ENCODE measurements around the gene CUL5.
A peak's percentile ranks its signal among the peaks of the same experiment; 100 is the strongest.

Gene CUL5

DNA sequence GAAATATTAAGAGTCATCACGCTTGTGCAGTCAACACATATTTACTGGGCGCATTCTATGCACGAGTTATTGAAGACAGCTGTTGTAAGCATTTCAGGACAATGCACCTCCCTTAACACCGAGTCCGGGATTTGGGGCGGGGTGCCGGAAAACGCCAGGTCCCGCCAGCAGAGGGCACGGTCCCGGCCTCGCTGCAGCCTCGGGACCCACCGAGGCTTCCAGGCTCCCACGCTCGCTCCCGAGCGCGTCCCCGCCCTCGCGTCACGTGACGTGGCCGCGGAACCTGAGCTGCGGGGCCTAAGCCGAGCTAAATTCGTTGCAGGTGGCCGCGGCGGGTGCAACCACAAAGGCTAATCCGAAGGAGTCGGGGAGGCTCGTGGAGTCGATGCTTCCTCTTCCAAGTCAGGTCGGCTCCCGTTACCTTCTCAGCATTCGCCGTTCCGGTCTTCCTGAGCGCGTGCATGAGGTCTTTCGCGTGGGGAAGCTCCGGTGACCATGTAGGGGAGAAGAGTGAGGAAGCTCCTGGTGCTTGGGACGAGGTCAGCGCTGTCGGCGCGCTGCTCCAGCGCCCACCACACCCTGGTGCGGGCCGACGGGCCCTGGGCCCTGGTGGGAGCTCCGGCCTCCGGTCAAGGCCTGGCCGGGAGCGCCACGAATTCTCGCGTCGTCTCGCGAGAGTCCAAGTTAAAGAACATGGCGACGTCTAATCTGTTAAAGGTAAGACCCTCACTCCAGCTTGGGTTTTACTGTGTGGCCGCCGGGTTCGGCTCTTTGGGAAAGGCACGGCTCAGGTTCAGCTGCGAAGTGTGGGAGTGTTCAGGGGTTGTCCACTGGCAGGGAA, at the start of gene CUL5:
Gene CUL5 (plus strand): TSS at position 243 of the 841 bp plus-strand sequence. CDS start 451 bp downstream, at position 694.
- DNase-seq, result peak; percentile 92 to 95
- TF ChIP-seq POLR2A (IDR thresholded peaks at IDR 0.05; ENCODE audit: low read length), result peak; percentile 90
- no peak for TF ChIP-seq GATA1 (IDR thresholded peaks at IDR 0.05; ENCODE audit: low read depth, low read length)

DNA sequence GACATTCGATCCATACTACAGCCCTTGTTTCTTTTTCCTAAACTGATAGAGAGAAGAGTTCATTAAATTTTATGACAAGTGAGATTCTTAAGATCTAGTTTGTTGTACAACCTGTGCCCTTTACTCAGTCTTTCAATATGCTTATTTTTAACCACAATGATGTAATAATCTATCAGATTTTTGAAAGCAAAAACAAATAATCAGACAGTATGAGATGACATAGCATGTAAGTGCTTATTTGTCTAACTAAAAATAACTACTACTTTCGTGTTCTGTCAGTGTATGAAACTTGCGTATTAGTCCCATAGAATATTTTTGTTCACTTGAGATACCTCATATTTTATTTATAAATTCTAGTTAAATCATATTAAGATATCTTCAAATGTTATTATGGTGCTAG, 47.2 kb upstream of the CUL5 start:
- TF ChIP-seq GATA1 (IDR thresholded peaks at IDR 0.05; ENCODE audit: low read depth, low read length) (no peak), POLR2A (IDR thresholded peaks at IDR 0.05; ENCODE audit: low read length) (no peak)
- DNase-seq, result no peak

DNA sequence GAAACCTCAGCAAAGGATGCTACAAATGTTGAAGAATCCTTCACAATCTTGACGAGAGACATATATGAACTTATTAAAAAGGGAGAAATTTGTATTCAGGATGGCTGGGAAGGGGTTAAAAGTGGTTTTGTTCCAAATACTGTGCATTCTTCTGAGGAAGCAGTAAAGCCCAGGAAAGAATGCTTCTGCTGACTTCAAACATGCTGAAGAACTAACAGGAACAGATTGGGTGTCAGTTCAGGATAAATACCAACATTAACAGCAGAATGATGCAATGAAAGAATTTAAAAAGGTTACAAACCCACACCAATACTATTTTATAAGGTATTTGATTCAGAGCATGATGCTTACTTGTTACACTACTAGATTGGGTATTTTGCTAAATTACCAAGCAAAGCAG, 46.5 kb upstream of the CUL5 start:
- TF ChIP-seq POLR2A (IDR thresholded peaks at IDR 0.05; ENCODE audit: low read length), result no peak
- TF ChIP-seq GATA1 (IDR thresholded peaks at IDR 0.05; ENCODE audit: low read depth, low read length), result no peak
- no peak for DNase-seq

DNA sequence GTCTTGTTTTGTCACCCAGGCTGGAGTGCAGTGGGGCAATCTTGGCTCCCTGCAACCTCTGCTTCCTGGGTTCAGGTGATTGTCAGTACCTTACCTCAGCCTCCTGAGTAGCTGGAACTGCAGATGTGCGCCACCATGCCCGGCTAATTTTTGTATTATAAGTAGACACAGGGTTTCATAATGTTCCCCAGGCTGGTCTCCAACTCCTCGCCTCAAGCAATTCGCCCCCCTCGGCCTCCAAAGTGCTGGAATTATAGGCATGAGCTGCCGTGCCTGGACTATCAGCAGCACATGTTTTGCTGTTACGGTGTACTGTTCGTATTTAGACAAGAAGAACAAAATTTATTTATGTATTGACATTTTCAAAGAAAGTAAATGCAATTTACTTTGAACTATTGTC, 45.6 kb upstream of the CUL5 start:
- TF ChIP-seq GATA1 (IDR thresholded peaks at IDR 0.05; ENCODE audit: low read depth, low read length) (no peak), POLR2A (IDR thresholded peaks at IDR 0.05; ENCODE audit: low read length) (no peak)
- no peak for DNase-seq

DNA sequence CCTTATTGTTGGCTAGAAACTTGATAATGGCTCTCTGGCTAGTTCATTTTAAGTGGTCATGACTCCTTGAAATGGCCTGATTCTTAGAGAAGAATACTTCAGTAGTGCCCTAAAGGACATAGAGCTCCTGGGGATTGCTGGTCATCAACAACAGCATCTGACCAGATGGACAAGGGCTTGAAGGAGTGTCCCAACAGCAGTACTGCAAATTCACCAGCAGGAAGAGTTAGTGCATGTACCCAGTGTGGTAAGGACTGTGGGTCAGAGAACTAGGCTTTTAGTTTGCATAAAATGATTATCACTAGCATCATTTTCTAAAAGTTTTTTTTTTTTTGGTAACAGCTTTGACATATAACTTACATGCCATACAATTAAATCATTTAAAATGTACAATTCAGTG, 39.5 kb upstream of the CUL5 start:
- no peak for DNase-seq
- no peak for TF ChIP-seq GATA1 (IDR thresholded peaks at IDR 0.05; ENCODE audit: low read depth, low read length)
- TF ChIP-seq POLR2A (IDR thresholded peaks at IDR 0.05; ENCODE audit: low read length), result no peak

DNA sequence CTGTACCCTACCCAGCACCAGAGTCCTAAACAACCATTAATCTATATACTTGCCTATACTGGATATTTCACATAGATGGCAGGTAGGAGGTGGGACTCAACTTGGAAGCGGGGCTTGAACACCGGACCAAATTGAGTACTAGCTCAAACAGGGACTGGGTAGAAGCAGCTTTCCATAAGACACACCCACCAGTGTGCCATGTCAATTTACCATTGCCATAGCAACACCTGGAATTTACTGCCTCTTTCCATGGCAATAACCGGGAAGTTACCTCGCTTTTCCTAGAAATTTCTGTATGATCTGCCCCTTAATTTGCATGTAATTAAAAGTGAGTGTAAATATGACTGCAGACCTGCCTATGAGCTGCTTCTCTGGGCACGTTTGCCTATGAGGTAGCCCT, 38.6 kb upstream of the CUL5 start:
- TF ChIP-seq POLR2A (IDR thresholded peaks at IDR 0.05; ENCODE audit: low read length), result no peak
- TF ChIP-seq GATA1 (IDR thresholded peaks at IDR 0.05; ENCODE audit: low read depth, low read length), result no peak
- no peak for DNase-seq

DNA sequence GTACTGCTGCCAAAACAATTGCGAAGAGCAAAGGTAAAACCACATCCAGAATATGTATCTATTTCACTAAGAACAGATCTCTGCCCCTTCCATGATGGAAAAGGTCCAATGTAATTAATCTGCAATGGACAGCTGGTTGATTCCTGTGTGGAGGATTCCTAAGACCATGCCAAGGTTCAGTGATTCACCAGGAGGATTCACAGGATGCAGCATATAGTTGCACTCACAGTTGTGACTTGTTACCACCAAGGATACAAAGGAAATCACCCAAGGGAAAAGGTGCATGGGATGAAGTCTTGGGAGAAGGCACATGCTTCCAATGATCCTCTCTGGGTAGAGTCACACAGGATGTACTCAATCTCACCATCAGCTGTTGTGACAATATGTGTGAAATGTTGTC, 35.1 kb upstream of the CUL5 start:
- DNase-seq, result no peak
- TF ChIP-seq GATA1 (IDR thresholded peaks at IDR 0.05; ENCODE audit: low read depth, low read length), result no peak
- TF ChIP-seq POLR2A (IDR thresholded peaks at IDR 0.05; ENCODE audit: low read length), result no peak

DNA sequence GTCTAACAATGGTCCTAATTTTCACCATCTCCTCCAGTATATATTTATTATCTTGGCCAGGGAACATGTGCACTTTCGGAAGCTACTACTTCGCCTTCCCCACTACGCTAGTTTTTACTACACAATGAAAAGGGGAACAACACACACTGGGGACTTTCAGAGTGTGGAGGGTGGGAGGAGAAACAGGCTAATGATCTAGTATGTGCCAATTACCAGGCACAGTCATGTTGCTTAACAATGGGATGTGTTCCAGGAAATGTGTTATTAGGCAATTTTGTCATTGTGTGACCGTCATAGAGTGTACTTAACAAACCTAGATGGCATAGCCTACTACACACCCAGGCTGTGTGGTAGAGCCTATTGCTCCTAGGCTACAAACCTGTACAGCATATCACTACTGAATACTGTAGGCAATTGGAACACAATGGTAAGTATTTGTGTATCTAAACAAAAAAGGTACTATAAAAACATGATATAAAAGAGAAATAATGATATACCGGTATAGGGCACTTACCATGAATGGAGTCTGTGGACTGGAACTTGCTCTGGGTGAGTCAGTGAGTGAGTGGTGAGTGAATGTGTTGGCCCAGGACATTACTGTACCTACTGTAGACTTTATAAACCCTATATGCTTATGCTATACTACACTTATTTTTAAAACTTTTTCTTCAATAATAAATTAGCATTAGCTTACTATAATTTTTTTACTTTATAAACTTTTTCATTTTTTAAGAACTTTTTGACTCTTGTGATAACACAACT, 20.1 kb upstream of the CUL5 start:
- TF ChIP-seq GATA1 (IDR thresholded peaks at IDR 0.05; ENCODE audit: low read depth, low read length) (no peak), POLR2A (IDR thresholded peaks at IDR 0.05; ENCODE audit: low read length) (no peak)
- no peak for DNase-seq

DNA sequence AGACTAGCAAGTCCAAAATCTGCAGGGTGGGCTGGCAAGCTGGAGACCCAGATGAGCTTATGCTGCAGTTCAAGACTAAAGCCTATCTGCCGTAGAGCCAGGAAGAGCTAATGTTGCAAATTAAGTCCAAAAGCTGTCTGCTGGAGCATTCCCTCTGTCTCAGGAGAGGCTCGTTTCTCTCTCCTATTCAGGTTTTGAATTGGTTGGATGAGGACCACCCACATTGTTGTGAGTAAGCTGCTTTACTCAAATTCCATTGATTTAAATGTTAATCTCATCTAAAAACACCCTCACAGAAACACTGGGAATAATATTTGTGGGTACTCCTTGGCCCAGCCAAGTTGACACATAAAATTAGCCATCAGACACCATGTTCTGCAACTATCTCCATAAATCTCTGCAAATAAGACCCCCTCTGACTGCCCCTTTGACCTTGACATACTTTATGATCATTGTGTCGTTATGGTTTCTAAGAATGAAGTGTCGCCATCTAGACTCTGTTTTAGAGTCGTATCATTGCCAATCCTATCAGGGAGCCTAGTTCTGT, 16.8 kb upstream of the CUL5 start:
- DNase-seq, result no peak
- TF ChIP-seq POLR2A (IDR thresholded peaks at IDR 0.05; ENCODE audit: low read length), result no peak
- TF ChIP-seq GATA1 (IDR thresholded peaks at IDR 0.05; ENCODE audit: low read depth, low read length), result no peak

DNA sequence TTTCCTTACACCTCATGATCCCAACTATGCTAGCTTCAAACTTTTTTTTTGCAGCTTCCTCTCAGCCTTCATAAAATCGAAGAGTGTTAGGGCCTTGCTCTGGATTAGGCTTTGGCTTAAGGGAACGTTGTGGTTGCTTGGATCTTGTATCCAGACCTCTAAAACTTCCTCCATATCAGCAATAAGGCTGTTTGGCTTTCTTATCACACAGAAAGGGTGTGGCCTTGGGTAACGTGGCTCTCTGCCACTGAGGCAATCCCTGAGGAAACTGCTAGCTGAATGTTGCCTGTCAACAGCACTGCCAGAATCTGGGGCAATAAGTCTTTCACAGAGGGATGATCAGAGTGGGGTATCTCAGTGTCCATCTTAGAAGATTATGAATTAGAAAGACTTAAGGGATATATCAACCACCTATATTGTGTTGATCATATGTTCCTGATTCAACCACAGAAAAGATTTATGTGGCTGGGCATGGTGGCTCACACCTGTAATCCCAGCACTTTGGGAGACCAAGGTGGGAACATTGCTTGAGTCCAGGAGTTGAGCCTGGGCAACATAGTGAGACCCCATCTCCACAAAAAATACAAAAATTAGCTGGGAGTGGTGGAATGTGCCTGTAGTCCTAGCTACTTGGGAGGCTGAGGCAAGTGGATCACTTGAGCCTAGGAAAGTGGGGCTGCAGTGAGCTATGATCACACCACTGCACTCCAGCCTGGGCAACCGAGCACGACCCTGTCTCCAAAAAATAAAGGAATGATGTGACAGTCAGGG, 12.5 kb upstream of the CUL5 start:
- TF ChIP-seq POLR2A (IDR thresholded peaks at IDR 0.05; ENCODE audit: low read length), result no peak
- no peak for TF ChIP-seq GATA1 (IDR thresholded peaks at IDR 0.05; ENCODE audit: low read depth, low read length)
- DNase-seq, result peak; percentile 8 to 29

DNA sequence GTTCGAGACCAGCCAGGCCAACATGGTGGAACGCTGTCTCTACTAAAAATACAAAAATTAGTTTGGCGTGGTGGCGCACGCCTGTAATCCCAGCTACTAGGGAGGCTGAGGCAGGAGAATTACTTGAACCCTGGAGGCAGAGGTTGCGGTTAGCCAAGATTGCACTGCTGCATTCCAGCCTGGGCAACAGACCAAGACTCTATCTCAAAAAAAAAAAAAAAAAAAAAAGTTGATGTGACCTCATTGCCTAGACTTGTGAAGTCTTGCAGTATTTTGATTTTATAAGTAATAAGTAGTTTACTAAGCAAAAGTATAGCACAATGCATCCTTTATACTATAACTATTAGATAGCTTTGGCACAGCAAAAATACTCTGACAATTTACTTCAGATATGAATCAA, 9.9 kb upstream of the CUL5 start:
- TF ChIP-seq GATA1 (IDR thresholded peaks at IDR 0.05; ENCODE audit: low read depth, low read length), result no peak
- no peak for TF ChIP-seq POLR2A (IDR thresholded peaks at IDR 0.05; ENCODE audit: low read length)
- DNase-seq, result no peak

DNA sequence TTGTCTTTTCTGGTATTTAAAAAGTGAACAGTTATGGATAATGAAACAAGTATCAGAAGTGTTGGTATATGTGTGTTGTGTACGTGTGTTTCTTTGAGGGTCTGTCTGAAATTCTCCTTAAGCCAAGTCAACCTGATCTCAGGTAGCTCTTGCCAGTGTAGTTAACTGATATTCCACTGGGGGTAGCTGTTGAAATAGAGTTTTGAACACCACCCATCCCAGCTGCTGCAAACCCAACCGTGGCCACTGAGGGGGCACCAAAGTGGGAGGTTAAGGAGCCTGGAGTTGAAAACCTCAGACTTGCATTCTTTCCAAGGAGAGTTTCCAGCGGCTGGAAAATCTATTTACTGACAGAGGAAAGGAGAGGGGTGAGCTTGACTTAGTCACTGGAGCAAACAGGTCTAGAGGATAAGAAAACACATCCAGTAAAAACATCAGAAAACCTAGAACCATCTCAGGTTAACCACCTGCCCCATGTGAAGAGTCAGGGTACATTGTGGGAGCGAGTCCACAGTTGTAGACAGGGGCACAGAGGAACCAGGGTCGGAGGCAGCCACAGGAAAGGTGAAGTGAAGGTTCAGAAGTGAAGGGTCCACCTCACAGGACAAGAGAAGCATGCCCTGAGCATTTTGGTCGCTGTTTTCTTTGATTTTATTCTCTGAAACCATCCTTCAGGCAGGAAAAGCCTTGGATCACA, 8.8 kb upstream of the CUL5 start:
- TF ChIP-seq GATA1 (IDR thresholded peaks at IDR 0.05; ENCODE audit: low read depth, low read length) (no peak), POLR2A (IDR thresholded peaks at IDR 0.05; ENCODE audit: low read length) (no peak)
- peak; percentile 63 to 66 for DNase-seq

DNA sequence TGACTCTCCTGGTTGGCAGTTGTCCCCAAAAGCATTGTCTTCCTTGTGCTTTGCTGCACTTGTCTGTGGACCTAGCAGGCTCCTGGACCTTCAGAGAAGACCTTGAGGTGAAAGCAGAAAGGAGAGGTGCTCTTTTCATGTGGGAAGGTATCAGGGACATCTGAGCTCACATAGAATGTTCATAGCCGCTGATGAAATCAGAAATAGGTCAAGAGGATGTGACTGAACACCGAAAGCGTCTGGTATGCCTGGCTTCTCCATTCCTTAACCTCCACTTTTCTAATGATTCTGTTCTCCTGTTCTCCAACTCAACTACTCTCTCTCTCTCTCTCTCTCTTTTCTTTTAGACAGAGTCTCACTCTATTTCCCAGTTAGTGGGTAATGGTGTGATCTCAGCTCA, 6.2 kb upstream of the CUL5 start:
- DNase-seq, result no peak
- TF ChIP-seq POLR2A (IDR thresholded peaks at IDR 0.05; ENCODE audit: low read length), result no peak
- no peak for TF ChIP-seq GATA1 (IDR thresholded peaks at IDR 0.05; ENCODE audit: low read depth, low read length)
